GM23248 (cell line): Measurements from ENCODE around the gene GYPA. TPM values are rescaled to one million over a fixed set of nuclear protein-coding genes. Genes with fewer than 3 reads are reported as not detected.
"Not testable (repeated sequence)": the region's sequence is repeated elsewhere in the genome, so short reads cannot be mapped to it uniquely, and the experiment has no call there.

Experiments
- DNase-seq: peaks from one replicate; pipeline ENCODE4 v3.0.0-alpha.2; 2015
- H2AFZ ChIP-seq: fragments of 200-600 bp; sonication (generic); 2 replicates; pipeline ENCODE4 v1.6.1; 2016; ENCODE audit warnings: antibody characterized with exemption
- H3F3A ChIP-seq: fragments of 200-600 bp; sonication (generic); 2 replicates; pipeline ENCODE4 v1.6.1; 2016; ENCODE audit warnings: mild to moderate bottlenecking, antibody characterized with exemption, mixed run types; ENCODE audit not compliant: insufficient read depth
- H3K27ac ChIP-seq: fragments of 200-600 bp; sonication (generic); 2 replicates; pipeline ENCODE4 v1.5.1; 2016; ENCODE audit warnings: mild to moderate bottlenecking
- H3K27me3 ChIP-seq: fragments of 200-600 bp; sonication (generic); replicated peaks from 2 replicates; pipeline ENCODE4 v1.6.1; 2016; ENCODE audit warnings: mild to moderate bottlenecking; ENCODE audit not compliant: insufficient read depth
- H3K36me3 ChIP-seq: fragments of 200-600 bp; sonication (generic); 2 replicates; pipeline ENCODE4 v1.6.1; 2016; ENCODE audit warnings: low read depth, mild to moderate bottlenecking
- H3K4me1 ChIP-seq: fragments of 200-600 bp; sonication (generic); 2 replicates; pipeline ENCODE4 v1.6.1; 2016; ENCODE audit warnings: mild to moderate bottlenecking; ENCODE audit not compliant: insufficient read depth
- H3K4me2 ChIP-seq: fragments of 200-600 bp; sonication (generic); one replicate; pipeline ENCODE4 v1.6.1; 2016; ENCODE audit warnings: mild to moderate bottlenecking; ENCODE audit not compliant: unreplicated experiment
- H3K4me3 ChIP-seq: fragments of 200-600 bp; sonication (generic); 2 replicates; pipeline ENCODE4 v1.5.1; 2016; ENCODE audit warnings: mild to moderate bottlenecking
- H3K79me2 ChIP-seq: fragments of 200-600 bp; sonication (generic); 2 replicates; pipeline ENCODE4 v1.6.1; 2016; ENCODE audit warnings: mild to moderate bottlenecking; ENCODE audit not compliant: insufficient read depth
- H3K9ac ChIP-seq: fragments of 200-600 bp; sonication (generic); 2 replicates; pipeline ENCODE4 v1.6.1; 2016; ENCODE audit warnings: mild to moderate bottlenecking
- H3K9me2 ChIP-seq: fragments of 200-600 bp; sonication (generic); 2 replicates; pipeline ENCODE4 v1.6.1; 2016; ENCODE audit warnings: mixed run types, mild to moderate bottlenecking, moderate library complexity; ENCODE audit not compliant: insufficient read depth
- H3K9me3 ChIP-seq: fragments of 200-600 bp; sonication (generic); one replicate; pipeline ENCODE4 v1.6.1; 2017; ENCODE audit warnings: low read depth
- H4K20me1 ChIP-seq: fragments of 200-600 bp; sonication (generic); 2 replicates; pipeline ENCODE4 v1.6.0; 2016; ENCODE audit not compliant: insufficient read depth
- WGBS, 2 experiments: methylation state at CpG; one replicate each; pipeline ENCODE4 v1.1.6; 2015 to 2017; ENCODE audit warnings: low lambda C conversion rate in 2 of 2, low coverage in 1 of 2; ENCODE audit errors: missing lambda C conversion rate in 2 of 2; 5-methylcytosine and 5-hydroxymethylcytosine counted together
- in situ Hi-C: fragments of 300-500 bp; cut with MboI; formaldehyde crosslinking; loops from 2 replicates; pipeline ENCODE4 v1.15.0; 2020
- polyA plus RNA-seq: library from polyadenylated mRNA; unstranded; fragments of >200 nt; fragmentation: Nextera tagmentation; extraction: Ambion mirVana; gene quantifications from 2 replicates; pipeline ENCODE4 v1.2.1, GENCODE V29; 2016
- total RNA-seq: library from RNA; depleted of rRNA; stranded (reverse); fragments of >200 nt; shearing (Covaris generic); gene quantifications from 2 replicates; pipeline ENCODE4 v1.2.3, GENCODE V29; 2014

Gene GYPA
- total and polyA plus RNA-seq, 2 experiments from 2014 or later = not detected

GRCh38 chr4:144136189-144136588, 4.3 kb downstream of the GYPA start:
- H3K27me3 ChIP-seq, H3F3A ChIP-seq, DNase-seq, in situ Hi-C loops, H3K36me3 ChIP-seq, H3K4me1 ChIP-seq, H3K9ac ChIP-seq, H3K27ac ChIP-seq, H3K9me3 ChIP-seq, H3K4me3 ChIP-seq, H4K20me1 ChIP-seq, H3K4me2 ChIP-seq, H2AFZ ChIP-seq, H3K9me2 ChIP-seq, H3K79me2 ChIP-seq: not testable (repeated sequence)
- 56% methylated on average over 4 of the region's 4 CpGs for WGBS, 2 experiments

GRCh38 chr4:144130167-144130566, 10.4 kb downstream of the GYPA start:
- H3K79me2 ChIP-seq, H3K9ac ChIP-seq, H3K9me2 ChIP-seq, H3K9me3 ChIP-seq, H2AFZ ChIP-seq, in situ Hi-C loops, H3K27me3 ChIP-seq, H3K27ac ChIP-seq, H4K20me1 ChIP-seq, H3K4me1 ChIP-seq, H3F3A ChIP-seq, H3K36me3 ChIP-seq, H3K4me2 ChIP-seq, H3K4me3 ChIP-seq, DNase-seq: not testable (repeated sequence)
- WGBS, 2 experiments = 10 to 17% methylated on average over 1 of the region's 1 CpG

GRCh38 chr4:144129336-144129875, 11.1 kb downstream of the GYPA start:
- H3K9me2 ChIP-seq, in situ Hi-C loops, H3K9me3 ChIP-seq, H4K20me1 ChIP-seq, H3K4me1 ChIP-seq, H3K27me3 ChIP-seq, H3K9ac ChIP-seq, H3K27ac ChIP-seq, H2AFZ ChIP-seq, H3K79me2 ChIP-seq, H3K36me3 ChIP-seq, H3K4me3 ChIP-seq, H3F3A ChIP-seq, DNase-seq, H3K4me2 ChIP-seq: not testable (repeated sequence)
- 39 to 40% methylated on average over 4 of the region's 4 CpGs for WGBS, 2 experiments

DNA sequence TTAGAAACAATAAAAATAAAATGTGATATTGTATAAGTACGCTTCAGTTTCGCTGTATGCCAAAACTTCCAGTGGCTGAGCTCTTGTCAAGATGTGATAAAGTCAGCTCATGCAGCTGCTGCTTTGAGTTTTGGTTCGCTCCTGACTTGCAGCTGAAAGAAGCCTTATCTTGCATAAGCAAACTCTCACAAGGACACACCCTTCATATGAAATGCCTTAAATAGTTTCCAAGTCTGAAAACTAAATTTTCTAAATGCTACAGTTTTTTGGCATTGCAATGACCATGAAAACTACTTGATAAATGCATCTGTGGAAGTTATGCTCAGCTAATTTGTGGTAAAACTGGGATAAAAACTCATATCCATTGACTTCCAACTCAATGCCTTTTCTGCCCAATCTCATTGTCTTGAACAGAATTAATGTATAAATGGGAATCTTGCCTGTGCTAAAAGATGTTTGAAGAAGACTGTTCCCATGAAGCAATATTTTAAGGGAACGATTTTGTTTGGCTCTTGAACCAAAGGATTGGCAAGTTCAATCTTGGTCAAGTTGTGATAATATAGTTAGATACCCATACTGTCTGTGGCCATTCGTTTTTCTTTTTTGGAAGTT, 11.7 kb downstream of the GYPA start:
- H3K9ac ChIP-seq, H3K9me2 ChIP-seq, in situ Hi-C loops, H4K20me1 ChIP-seq, H3K4me1 ChIP-seq, H3K27ac ChIP-seq, H3K79me2 ChIP-seq, H2AFZ ChIP-seq, H3K4me2 ChIP-seq, H3F3A ChIP-seq, H3K9me3 ChIP-seq, H3K36me3 ChIP-seq, H3K27me3 ChIP-seq, DNase-seq, H3K4me3 ChIP-seq: not testable (repeated sequence)
- 30 to 41% methylated on average over 3 to 5 of the region's 5 CpGs for WGBS, 2 experiments

DNA sequence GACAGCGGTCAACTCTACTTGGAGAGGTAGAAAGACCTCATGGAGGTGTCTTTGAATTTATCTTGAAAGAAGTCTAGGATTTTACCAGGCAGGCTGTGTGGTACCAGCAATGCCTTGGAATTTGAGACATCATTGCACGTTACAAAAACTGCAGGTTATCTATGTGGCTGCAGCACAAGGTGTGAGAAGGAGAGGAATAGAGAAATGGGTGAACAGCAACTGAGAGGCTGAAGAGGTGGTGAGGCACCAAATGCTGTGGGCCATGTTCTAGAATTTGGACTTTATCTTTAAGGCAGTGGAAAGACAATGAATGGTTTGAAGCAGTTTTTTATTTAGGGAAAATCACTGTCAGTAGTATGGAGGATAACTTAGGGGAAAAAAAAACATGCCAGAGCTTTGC, 15.4 kb downstream of the GYPA start:
- H3K9ac ChIP-seq, H3K27ac ChIP-seq, H3K79me2 ChIP-seq, H3K4me2 ChIP-seq, DNase-seq, in situ Hi-C loops, H3K4me1 ChIP-seq, H3K36me3 ChIP-seq, H4K20me1 ChIP-seq, H3K4me3 ChIP-seq, H2AFZ ChIP-seq, H3K27me3 ChIP-seq, H3F3A ChIP-seq, H3K9me2 ChIP-seq, H3K9me3 ChIP-seq: not testable (repeated sequence)
- WGBS, 2 experiments = 46 to 53% methylated on average over 1 of the region's 2 CpGs

GRCh38 chr4:144123982-144124635, 16.4 kb downstream of the GYPA start:
- H3K79me2 ChIP-seq, in situ Hi-C loops, H4K20me1 ChIP-seq, H3K27me3 ChIP-seq, H3K9me3 ChIP-seq, H3K9ac ChIP-seq, H3K4me3 ChIP-seq, H3F3A ChIP-seq, H3K27ac ChIP-seq, H3K4me2 ChIP-seq, H3K36me3 ChIP-seq, H3K4me1 ChIP-seq, H2AFZ ChIP-seq, H3K9me2 ChIP-seq: not testable (repeated sequence)
- peak; percentile 41 for DNase-seq
- WGBS, 2 experiments = 32 to 34% methylated on average over 4 of the region's 4 CpGs

GRCh38 chr4:144123269-144123668, 17.2 kb downstream of the GYPA start:
- H3K36me3 ChIP-seq, H3F3A ChIP-seq, in situ Hi-C loops, H3K4me2 ChIP-seq, H3K9me2 ChIP-seq, H3K27ac ChIP-seq, H3K79me2 ChIP-seq, H4K20me1 ChIP-seq, H3K9ac ChIP-seq, H3K4me1 ChIP-seq, H3K4me3 ChIP-seq, H2AFZ ChIP-seq, DNase-seq, H3K9me3 ChIP-seq, H3K27me3 ChIP-seq: not testable (repeated sequence)
- WGBS, 2 experiments = 44 to 55% methylated on average over 3 of the region's 3 CpGs
